ENCODE measurements around the gene RNF212.

Gene RNF212

DNA sequence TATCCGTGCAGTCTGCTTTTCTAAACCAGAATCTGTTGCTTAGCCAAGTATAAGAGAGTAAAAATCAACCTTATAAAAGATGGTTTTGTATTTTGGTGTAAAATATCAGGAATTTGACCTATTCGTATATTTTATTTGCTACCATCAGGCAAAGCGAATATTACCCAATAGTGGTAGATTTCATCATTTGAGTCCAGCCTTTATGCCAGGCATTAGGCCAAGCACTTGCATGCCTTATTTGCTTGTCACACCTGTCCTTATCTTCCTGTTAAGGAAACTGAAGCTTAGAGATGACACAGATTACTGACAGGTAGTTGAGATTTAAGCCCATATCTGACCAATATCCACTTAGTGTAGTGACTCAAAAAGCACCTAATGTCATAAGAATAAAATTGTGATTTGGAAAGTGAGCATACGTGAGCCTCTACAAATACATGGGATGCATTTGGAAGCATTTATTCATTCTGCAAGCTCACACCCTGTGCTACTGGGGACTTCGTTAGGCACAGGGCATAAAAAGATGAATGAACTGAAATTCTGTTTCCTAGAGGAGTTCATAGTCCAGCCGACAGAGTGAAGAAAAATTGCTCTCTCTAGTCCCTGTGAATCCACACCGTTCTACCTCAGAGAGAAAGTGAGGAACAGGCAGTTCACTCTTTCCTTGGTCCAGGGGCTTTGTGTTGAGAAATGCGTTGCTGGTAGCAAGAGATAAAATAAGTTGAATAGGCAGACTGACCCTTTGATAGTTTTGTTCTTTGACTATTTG lies 2.3 kb upstream of the RNF212 start:
- no peak for DNase-seq (ENCODE audit: low read depth)

DNA sequence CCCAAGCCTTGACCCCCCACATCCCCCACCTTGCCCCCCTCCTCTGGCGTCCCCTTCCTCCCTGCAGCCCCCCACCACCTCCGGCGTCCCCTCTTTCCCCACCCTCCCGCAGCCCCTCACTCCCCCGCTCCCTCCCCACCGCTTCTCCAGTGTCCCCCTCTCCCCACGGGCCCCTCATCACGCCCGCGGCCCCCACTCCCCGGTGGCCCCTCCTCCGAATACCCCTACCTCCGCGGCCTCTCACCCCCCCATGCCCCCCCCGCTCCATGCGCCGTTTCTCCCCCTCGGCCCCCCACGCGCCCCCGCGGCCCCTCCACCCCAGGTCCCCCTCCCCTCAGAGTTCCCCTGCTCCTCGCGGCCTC lies 562 bp downstream of the RNF212 start:
- no peak for DNase-seq (ENCODE audit: low read depth)

DNA sequence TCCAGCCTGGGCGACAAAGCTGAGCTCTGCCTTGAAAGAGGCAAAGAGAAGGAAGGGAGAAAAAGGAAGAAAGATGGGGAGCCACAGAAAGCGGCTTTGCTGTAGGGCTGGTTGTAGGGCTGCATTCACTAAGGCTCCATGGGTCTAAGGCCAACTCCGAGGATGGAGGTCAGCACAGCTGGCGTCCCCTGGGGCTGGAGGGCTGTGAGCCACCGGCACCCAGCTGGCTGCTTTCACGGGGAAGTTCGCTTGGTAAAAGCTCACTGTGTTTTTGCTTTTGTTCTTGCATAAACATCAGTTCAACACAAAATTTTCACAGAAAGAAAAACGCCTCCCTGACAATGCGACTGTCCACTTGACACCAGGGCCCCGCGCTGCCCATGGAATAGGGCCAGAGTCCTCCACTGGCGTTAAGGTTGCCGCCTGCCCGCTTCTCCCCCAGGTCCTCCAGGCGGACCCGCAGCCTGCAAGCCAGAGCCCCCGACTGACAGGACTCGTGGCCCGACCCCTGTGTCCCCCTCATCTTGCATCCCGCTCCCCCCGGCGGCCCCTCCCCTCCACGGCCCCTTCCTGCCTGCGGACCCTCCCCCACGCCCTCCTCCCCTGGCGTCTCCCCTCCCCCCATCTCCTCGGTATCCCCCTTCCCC lies 1.1 kb downstream of the RNF212 start:
- DNase-seq (ENCODE audit: low read depth), result no peak

DNA sequence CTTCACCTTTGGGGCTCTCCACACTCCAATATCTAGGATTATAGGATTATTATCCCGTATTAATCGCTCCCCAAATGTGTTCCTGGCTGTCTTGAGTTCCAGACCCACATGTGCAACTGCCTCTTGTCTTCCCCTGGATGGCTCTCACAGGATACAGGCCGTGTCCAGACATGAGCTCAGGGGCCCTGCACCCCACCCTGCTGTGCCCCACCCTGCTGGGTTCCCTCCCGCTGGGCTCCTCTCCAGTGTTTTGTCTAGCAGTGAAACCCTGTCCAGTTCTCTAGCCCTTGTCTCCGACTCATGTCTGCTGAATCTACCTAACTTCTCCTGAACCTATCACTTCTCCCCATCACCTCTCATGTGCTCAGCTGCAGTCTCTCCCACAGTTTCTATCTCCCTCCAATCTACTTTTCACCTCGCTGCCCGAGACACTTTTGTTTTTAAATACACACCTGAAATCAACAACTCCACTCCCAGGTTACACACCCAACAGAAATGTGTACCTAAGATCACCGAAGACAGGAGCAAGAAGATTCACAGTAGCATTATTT lies 2.0 kb downstream of the RNF212 start:
- no peak for DNase-seq (ENCODE audit: low read depth)

DNA sequence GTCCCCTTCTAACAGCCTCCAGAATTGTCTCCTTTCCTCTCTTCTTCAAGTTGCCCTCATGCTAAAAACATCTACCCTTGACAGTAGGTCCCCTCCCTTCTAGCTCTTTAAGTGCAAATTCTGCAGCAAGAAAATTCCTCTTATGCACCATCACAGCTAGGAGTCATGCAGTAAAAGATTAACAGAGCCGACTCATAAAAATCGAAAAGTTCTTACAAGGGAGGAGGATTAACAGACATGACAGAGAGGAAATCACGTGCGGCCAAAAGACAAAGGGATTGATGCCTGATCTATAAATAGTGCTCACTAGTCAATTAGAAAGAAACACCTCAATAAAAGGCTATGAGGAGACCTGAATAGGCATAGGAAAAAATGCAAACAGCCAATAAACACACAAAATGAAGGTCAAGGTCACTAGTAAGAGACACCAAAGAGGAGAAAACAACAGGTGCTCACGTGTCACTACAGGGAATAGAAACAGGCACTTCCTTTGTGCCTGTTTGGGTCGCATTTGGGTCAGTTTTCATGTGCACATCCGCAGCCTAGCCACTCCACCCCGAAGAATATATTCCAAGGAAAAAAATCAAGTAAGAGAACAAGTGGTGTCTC lies 3.4 kb downstream of the RNF212 start:
- DNase-seq (ENCODE audit: low read depth), result no peak

DNA sequence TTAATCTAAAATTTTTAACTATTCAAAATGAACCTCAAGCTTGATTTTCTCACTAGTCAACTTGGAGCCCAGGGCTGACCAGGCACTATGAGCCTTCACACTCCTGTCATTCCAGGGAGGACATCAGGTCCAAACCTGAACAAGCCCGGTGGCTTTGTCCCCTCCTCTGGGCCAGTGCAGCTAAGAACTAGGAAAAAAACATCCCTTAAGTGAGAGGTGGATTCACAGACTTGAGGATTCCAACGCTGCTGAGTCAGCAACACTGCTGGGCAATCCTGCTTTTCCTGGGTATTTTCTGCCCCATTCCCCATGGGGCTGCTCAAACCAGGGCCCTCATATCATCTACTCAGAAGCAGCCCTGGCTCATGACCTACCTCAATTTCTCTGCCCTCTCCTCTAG lies 4.0 kb downstream of the RNF212 start:
- no peak for DNase-seq (ENCODE audit: low read depth)

DNA sequence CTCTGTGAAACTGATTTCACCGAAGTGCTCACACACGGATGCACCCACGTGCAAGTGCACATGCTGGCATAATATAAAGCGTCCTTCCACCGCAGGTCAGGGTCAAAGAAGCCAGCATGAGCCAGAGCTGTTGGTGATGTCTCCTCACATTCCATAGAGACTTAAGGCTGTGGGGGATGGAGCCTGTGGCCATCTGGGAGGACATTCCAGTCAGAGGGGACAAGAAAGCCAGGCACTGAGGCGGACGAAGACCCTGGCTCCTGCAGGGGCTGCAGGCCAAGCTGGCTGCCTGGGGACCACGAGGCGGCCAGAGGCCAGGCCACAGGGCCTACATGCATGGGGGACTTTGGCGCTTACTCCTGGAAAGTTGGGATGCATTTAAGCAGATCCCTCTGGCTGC lies 7.7 kb downstream of the RNF212 start:
- DNase-seq (ENCODE audit: low read depth), result no peak

DNA sequence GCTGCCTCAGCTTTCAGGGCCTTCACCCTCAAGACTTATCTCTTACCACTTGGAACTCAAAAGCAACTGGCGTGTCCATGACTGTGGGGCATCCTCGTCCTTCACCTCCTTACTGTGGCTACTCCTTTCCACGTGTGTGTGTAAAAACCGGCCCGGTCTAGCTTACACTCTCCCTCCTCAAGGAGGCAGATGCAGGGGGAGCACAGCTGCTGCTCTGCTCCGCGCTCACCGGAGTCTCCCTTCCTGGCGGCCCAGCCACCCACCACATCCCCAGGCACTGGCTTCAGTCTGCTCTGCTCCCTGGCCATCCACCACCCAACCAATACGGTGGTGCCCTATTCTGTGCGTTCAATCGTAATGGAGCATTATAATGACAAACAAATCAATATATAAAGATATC lies 8.3 kb downstream of the RNF212 start:
- no peak for DNase-seq (ENCODE audit: low read depth)

DNA sequence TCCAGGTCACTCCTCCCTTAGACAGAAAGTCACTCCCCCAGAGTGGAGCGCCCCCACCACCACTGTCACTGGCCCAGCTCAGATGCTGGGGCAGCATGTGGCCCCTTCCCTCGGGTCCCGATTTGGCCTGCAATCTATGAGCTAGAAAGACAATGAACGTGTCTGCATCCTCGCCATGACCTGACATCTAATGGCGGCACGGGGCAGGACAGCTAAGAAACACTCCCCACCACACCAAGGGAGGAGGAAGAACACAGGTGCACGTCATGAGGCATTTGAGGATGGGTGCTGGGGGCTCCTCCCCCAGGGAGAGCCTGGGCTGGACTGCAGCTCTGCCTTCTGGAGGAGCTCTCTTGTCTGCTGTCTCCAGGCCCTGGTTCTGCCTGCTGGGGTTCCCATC lies 8.7 kb downstream of the RNF212 start:
- no peak for DNase-seq (ENCODE audit: low read depth)

DNA sequence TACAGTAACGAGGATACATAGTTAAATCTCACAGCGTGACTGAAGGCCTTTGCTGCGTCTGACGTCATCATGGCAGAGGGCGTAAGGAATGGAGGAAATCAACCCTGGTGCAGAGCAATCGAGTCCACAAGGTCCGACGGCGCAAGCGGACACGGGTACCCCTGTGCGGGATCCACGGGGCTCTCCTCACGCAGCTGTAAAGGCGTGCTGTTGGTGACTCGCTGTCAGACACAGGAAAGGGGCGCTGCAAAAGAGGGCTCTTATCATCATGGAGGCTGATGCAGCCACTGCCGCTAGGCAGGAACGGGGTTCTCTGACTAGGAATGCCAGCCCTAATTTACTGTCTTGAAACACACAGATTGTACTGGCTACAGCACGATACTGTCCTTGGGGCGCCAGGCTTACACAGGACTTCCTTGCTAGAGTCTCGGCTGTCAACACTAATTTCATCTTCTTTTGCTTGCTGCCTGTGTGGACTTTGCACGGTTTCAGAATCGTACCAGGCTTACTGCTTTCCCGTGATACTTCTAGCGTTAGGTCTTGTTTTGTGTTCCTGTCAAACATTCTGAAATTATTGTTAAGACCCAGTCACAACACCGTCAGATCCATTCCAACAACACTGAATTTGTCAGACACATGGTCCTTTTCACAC lies 13.6 kb downstream of the RNF212 start:
- DNase-seq (ENCODE audit: low read depth), result no peak

DNA sequence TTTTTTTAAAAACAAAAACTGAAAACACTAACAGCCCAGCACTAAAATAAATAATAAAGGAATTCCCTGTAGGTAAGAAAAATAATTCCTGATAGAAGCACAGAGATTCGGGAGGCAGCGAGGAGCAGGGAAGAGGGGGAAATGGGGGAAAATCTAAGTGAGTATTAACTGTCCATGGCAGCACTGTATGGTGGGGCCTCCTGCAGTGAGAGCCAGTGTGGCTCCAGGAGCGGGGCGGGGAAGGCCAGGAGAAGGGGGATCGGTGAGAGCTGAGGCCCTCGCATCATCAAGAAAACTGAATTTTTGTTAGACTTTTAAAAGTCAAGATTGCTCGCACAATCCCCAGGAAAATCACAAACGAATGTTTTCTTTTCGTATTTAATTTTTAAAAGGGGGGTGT lies 14.1 kb downstream of the RNF212 start:
- no peak for DNase-seq (ENCODE audit: low read depth)

DNA sequence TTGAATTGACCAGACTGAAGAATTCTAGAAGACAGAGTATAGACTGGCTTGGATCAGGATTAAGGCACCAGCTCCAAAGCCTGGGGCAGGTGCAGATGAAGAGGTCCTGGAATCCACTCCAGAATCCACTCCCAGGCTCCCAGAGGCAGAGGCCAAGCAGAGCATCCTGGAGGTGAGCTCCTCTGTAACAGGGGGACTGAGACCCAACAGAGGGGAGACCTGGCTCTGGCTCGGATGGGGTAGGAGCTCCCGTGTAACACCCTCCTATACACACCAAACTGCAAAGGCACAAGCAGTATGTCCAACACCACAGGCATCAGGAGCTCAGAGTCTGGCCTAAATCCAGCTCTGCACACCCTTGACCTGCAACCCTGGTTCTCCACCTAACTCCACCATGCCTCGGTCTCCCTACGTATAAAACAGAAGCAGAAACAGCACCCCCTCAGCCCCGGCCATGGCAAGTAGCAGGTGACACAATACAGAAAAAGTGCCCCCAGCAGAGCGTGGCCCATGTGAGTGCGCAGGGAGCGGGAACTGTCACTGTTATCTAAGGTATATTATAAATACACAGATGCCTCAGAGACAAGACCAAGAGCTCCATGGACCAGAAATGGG lies 14.9 kb downstream of the RNF212 start:
- no peak for DNase-seq (ENCODE audit: low read depth)

DNA sequence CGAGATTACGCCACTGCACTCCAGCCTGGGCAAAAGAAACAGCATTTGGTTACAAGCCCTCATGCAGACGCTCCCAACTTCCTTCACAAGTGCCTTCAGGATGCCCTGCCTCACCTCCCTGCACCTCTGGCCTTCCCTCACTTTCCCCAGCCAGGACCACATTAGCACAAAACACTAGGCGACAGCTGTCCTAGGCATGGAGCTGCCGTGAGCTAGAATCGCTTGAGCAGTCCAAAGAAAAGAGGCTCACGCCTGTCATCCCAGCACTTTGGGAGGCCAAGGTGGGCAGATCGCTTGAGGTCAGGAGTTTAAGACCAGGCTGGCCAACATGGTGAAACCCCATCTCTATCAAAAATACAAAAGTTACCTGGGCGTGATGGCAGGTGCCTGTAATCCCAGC lies 15.8 kb downstream of the RNF212 start:
- DNase-seq (ENCODE audit: low read depth), result no peak

DNA sequence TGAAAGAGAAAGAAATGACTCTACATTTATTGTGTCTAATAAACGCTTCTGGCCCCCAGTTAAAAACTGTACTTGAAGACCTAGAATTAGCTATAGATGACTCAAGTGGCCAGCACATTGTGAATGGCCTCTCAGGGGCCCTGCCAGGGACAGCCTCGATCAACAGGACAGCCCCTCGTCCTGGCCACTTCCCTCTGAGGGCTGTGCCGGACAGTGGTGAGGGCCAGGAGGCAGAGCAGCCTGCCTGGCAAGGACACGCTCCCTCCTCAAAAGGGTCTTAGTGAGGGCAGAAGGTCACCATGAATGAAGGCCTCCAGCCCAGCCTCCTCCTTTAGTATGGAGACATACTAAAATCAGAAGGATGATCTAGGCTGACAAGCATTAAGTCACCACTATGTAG lies 16.5 kb downstream of the RNF212 start:
- no peak for DNase-seq (ENCODE audit: low read depth)

DNA sequence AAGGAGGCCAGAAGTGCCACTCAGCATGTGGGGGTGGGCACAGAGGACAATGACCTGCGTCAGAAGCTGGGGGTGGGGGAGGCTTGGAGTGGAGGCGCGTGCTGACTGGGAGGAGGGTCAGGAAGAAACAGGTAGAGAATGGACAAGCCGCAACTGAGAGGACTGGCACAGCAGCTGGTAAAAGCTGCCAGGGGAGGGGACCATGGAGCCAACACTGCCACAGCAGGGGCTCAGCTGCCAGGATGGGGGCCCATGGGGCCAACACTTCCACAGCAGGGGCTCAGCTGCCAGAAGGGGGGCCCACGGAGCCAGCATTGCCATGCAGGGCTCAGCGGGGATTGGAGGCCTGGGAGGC lies 19.1 kb downstream of the RNF212 start:
- no peak for DNase-seq (ENCODE audit: low read depth)

DNA sequence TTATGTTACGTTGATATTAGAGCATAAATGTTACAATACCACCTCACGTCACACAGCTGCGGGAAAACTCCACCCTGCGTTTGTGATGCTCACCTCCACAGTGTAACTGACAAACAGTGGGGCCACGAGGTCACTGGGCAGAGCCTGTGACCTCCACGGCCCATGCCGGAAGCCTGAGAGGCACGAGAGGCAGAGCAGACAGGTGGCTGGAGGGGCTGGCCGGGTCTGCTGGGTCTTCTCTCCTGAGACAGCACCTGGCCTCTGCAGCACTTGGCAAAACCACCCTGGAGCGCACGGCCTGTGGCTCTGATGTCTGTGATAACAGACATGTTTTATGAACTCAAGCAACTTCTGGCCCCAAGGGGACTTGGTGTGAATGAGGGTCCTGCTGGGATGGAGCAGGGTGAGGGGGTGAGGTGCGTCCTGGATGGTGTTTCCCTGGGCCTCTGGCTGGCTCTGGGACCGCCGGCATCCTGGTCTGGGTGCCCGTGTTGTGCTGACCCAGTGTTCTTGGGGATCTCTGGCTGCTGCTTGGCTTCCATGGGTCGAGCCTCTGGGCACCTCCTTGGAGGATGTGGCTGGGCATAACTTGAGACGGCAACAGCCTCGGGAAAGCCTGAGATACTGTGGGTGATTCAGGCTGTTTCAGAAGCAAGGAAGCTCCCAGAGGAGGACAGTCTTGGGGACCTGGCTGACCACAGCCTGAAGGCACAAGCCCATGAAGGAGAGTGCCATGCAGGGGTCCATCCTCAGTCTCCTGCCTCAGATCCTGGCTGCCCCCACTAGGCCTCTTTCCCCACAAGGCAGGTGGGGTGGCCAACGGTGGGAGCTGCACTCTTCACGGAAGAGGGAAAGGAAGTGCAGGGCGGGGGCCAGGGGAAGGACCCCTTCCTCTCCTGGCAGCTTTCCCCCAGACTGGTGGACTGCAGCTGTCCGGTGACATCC lies 19.7 kb downstream of the RNF212 start:
- DNase-seq (ENCODE audit: low read depth), result no peak

DNA sequence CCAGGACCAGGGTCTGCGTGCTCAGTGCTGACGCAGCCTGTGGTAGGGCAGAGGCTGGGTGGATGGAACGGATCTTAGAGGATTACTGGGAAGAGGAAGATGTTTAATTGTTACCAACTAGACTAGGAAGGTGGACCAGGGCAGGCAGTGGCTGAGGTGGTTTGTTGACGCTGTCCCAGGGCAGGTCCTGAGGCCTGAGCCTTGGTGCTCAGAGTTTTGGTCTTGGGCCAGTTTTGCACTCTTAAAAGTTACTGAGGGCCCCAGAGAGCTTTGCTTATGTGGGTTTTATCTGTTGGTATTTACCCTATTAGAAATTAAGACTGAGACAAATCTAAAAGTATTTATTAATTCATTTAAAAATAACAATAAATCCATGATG lies 20.4 kb downstream of the RNF212 start:
- DNase-seq (ENCODE audit: low read depth), result no peak

DNA sequence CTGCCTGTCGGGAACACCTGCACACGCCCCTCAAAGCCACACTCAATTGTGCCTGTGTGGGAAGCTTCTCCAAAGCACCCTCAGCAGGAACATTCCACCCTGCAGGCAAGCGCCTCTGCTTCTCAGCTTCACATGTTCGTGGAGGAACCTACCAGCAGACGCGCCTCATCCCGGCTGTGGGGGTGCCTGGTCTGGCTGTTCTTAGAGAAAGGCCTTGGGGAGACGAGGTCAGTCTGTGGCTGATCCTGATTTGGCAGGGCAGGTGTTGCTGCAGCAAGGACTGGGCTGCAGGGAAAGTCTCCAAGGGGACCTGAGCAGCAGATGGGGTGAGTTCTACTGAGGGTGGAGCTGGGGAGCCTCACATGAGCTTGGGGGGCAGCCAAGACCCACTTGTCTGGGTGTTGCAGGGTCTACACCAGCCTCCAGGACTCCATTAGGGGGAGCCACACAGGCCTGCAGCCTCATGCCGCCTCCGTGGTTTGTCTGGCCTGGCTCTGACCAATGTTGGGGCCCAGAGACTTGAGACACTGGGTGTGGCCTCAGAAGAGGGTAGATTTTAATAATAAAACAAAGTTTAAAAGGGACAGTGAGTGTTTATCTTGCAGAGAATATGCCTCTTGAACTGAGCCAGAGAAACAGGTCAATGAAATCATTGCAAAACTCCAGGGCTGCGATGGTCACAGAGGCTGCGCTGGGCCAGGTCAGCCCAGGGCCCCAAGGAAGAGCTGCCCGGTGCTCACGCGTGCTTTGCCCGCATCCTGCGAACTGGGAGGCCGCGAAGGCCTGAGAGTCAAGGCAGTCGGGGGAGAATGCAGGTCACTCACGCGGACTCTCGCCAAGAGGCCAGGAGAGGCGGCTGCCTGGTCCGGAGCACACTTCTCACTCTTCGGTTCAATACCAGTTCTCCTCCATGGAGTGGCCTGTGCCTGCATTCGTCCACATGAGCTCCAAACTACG lies 21.1 kb downstream of the RNF212 start:
- DNase-seq (ENCODE audit: low read depth), result no peak

DNA sequence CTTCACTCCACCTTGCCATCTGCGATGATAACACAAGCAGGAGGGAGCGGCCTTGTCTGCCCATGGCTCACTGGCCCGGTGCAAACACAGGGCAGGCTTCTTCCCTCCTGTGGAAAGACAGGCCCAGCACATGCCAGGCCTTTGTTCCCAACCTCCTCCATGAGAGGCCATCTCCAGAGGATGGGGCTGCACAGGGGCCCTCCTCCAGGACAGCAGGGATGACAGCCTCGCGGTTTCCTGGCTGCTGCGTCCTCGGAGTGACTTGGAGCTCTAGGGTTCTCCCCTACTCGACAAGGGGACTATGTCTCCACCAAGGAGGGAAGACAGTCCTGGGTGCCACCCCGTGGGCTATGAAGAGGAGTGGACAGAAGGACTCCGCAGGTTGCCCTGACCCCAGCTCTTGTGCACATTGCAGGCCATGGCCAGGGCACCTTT lies 21.8 kb downstream of the RNF212 start:
- DNase-seq (ENCODE audit: low read depth), result no peak
